PC-9 (cell line): ENCODE results near the gene LRRC7. TPM values are rescaled to one million over a fixed set of nuclear protein-coding genes. Genes with fewer than 3 reads are reported as not detected.
"Not testable (repeated sequence)": the region's sequence is repeated elsewhere in the genome, so short reads cannot be mapped to it uniquely, and the experiment has no call there.

ENCODE experiments used
- BruUV-seq: library from RNA; stranded (reverse); fragments of 400-500 nt; replicated peaks from 2 replicates; lab custom pipeline; 2021; lab: Mats Ljungman, UMichigan
- CTCF ChIA-PET: fragments of 300-600 bp; sonication (Branson Sonifier 250); formaldehyde crosslinking; loops from one replicate; lab custom pipeline; 2022; ENCODE audit warnings: antibody characterized with exemption; lab: Charles Lee
- POLR2A ChIA-PET: fragments of 300-600 bp; sonication (Branson Sonifier 250); formaldehyde crosslinking; loops from one replicate; lab custom pipeline; 2022; ENCODE audit warnings: antibody characterized with exemption; ENCODE audit not compliant: unreplicated experiment; lab: Charles Lee
- DNase-seq, 2 experiments: peaks; one replicate each; pipeline versions ENCODE4 v3.0.0 to v3.0.0-alpha.2; 2015 to 2022; ENCODE audit warnings: mixed read lengths in 1 of 2
- H2AFZ ChIP-seq: fragments of 200-600 bp; sonication (generic); 2 replicates; pipeline ENCODE4 v1.8.1; 2017; ENCODE audit warnings: antibody characterized with exemption
- H3F3A ChIP-seq: fragments of 200-600 bp; sonication (generic); 2 replicates; pipeline ENCODE4 v1.8.1; 2017; ENCODE audit warnings: antibody characterized with exemption, mild to moderate bottlenecking, low read depth; ENCODE audit not compliant: insufficient read depth
- H3K27ac ChIP-seq: fragments of 200-600 bp; sonication (generic); 2 replicates; pipeline ENCODE4 v1.6.1; 2016; ENCODE audit warnings: mixed run types
- H3K27me3 ChIP-seq: fragments of 200-600 bp; sonication (generic); 2 replicates; pipeline ENCODE4 v1.6.1; 2016; ENCODE audit warnings: low read depth, mixed run types; ENCODE audit not compliant: insufficient read depth
- H3K36me3 ChIP-seq: fragments of 200-600 bp; sonication (generic); 2 replicates; pipeline ENCODE4 v1.6.1; 2016; ENCODE audit warnings: low read depth, mixed run types
- H3K4me1 ChIP-seq: fragments of 200-600 bp; sonication (generic); replicated peaks from 2 replicates; pipeline ENCODE4 v1.6.1; 2016; ENCODE audit warnings: mixed run types; ENCODE audit not compliant: insufficient read depth
- H3K4me2 ChIP-seq: fragments of 200-600 bp; sonication (generic); 2 replicates; pipeline ENCODE4 v1.6.1; 2017; ENCODE audit warnings: mixed run types
- H3K4me3 ChIP-seq: fragments of 200-600 bp; sonication (generic); 2 replicates; pipeline ENCODE4 v1.6.1; 2016; ENCODE audit warnings: mixed run types
- H3K79me2 ChIP-seq: fragments of 200-600 bp; sonication (generic); 2 replicates; pipeline ENCODE4 v1.6.1; 2017; ENCODE audit warnings: low read depth, mixed run types
- H3K9me2 ChIP-seq: fragments of 200-600 bp; sonication (generic); 2 replicates; pipeline ENCODE4 v1.8.1; 2017; ENCODE audit warnings: mild to moderate bottlenecking; ENCODE audit not compliant: insufficient read depth
- H3K9me3 ChIP-seq: fragments of 200-600 bp; sonication (generic); 2 replicates; pipeline ENCODE4 v1.8.1; 2016; ENCODE audit warnings: low read depth; ENCODE audit not compliant: insufficient read depth
- H4K20me1 ChIP-seq: fragments of 200-600 bp; sonication (generic); 2 replicates; pipeline ENCODE4 v1.8.1; 2017; ENCODE audit not compliant: insufficient read depth
- EZH2 ChIP-seq: fragments of 200-600 bp; sonication (generic); IDR thresholded peaks from 2 replicates; pipeline ENCODE4 v1.8.0; 2017; ENCODE audit warnings: antibody characterized with exemption, low read depth
- intact Hi-C: fragments of 100-400 bp; cut with micrococcal nuclease; formaldehyde crosslinking; loops from one replicate; pipeline ENCODE4 v1.10.0; 2022; ENCODE audit not compliant: unreplicated experiment
- total RNA-seq: library from RNA; stranded (reverse); gene quantifications from 2 replicates; pipeline ENCODE4 v1.2.3, GENCODE V29; 2021
- TF ChIP-seq, protein P1 (sequence below): fragments of 200-600 bp; sonication (generic); conservative IDR thresholded peaks from 2 replicates; pipeline ENCODE4 v1.6.1; 2017; ENCODE audit warnings: mixed run types, antibody characterized with exemption, mild to moderate bottlenecking, moderate library complexity

Gene LRRC7
- total RNA-seq, 1 experiment from 2014 or later, result not detected

DNA sequence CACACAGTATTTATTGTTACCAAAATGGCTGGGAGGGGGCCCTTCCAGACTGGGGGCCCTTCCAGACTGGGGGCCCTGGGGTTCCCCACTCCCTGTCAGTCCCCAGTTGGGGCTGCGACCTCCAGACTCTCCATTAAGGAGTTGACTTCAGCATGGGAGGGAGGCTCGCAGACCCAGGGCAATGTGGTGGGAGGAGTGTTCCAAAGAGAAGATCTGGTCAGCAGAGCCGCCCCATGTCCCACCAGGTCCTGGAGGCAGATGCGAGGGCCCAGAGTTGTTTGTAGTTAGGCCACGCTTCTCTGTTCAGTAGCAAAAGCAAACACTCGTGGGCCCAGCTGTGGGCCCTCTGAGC is 352.2 kb downstream of the LRRC7 start:
- BruUV-seq, result no TSS peak
- no peaks in the 10 kb centered on the region for H3K4me1 ChIP-seq
- 0 out of 2 replicates have a peak overlapping the region, but pooled peaks have one; percentile 12 for H2AFZ ChIP-seq
- H4K20me1 ChIP-seq, result no peaks in the 10 kb centered on the region
- TF ChIP-seq, protein P1, sequence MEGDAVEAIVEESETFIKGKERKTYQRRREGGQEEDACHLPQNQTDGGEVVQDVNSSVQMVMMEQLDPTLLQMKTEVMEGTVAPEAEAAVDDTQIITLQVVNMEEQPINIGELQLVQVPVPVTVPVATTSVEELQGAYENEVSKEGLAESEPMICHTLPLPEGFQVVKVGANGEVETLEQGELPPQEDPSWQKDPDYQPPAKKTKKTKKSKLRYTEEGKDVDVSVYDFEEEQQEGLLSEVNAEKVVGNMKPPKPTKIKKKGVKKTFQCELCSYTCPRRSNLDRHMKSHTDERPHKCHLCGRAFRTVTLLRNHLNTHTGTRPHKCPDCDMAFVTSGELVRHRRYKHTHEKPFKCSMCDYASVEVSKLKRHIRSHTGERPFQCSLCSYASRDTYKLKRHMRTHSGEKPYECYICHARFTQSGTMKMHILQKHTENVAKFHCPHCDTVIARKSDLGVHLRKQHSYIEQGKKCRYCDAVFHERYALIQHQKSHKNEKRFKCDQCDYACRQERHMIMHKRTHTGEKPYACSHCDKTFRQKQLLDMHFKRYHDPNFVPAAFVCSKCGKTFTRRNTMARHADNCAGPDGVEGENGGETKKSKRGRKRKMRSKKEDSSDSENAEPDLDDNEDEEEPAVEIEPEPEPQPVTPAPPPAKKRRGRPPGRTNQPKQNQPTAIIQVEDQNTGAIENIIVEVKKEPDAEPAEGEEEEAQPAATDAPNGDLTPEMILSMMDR, result no peak
- TF ChIP-seq EZH2, result no peak
- H3K27me3 ChIP-seq, result no peaks in the 10 kb centered on the region
- H3K9me3 ChIP-seq, result no peaks in the 10 kb centered on the region
- H3K27ac ChIP-seq, result no peak overlapping the region
- H3K4me3 ChIP-seq, result no peak overlapping the region
- ChIA-PET POLR2A (no interaction called here), CTCF (no interaction called here)
- H3K9me2 ChIP-seq, result no peaks in the 10 kb centered on the region
- no peaks in the 10 kb centered on the region for H3F3A ChIP-seq
- DNase-seq, result no peak
- intact Hi-C loops, result no loop called here
- no peak overlapping the region for H3K4me2 ChIP-seq
- H3K79me2 ChIP-seq, result no peaks in the 10 kb centered on the region
- H3K36me3 ChIP-seq, result no peaks in the 10 kb centered on the region

DNA sequence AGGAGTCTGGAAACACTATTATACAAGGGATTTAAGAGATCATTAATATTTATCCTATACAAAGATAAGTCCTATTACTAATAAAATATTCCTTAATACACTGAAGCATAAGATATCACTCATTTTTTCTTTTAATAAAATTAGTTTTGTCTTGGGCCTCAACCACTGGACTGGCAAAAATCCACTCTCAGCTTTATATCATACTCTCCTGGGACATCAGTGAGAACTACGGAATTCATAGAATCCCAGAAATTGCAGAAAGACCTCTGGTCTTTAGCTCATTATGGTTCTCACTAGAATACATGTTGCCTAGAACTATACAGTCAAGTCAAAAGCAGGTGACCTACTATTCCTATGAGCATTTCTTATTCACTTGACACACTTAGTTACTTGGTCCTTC is 352.7 kb downstream of the LRRC7 start:
- CTCF ChIA-PET, result no interaction called here
- intact Hi-C loops, result no loop called here

DNA sequence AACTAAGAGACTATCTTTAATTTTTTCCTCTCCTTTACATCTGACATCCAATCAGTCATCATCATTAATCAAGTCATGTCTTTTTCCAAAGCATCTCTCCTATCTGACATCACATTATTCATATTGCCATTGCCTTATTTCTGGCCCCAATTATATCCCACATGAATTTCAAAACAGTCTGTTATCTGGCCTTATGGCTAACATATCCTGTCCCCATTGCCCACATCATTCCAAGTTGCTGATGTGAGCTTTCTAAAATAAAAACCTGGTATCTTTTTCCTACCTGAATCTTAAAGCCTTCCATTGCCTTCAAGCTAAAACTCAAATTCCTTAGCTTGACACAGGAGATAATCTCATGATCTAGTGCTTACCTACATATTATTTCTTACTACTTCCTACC is 353.8 kb downstream of the LRRC7 start:
- CTCF ChIA-PET, result no interaction called here
- no TSS peak for BruUV-seq
- H3K27me3 ChIP-seq, result no peaks in the 10 kb centered on the region
- H3F3A ChIP-seq, result no peaks in the 10 kb centered on the region
- POLR2A ChIA-PET, result no interaction called here
- no peaks in the 10 kb centered on the region for H4K20me1 ChIP-seq
- H3K4me2 ChIP-seq, result no peak overlapping the region
- no peak overlapping the region for H3K4me3 ChIP-seq
- no peaks in the 10 kb centered on the region for H3K9me2 ChIP-seq
- no peaks in the 10 kb centered on the region for H3K36me3 ChIP-seq
- no peak overlapping the region for H3K27ac ChIP-seq
- H2AFZ ChIP-seq, result no peak overlapping the region
- H3K4me1 ChIP-seq, result no peaks in the 10 kb centered on the region
- no peaks in the 10 kb centered on the region for H3K79me2 ChIP-seq
- no peaks in the 10 kb centered on the region for H3K9me3 ChIP-seq
- intact Hi-C loops, result no loop called here
- no peak for DNase-seq
- TF ChIP-seq, protein P1, result no peak
- TF ChIP-seq EZH2, result no peak

More for the DNA sequence above, 352.7 kb downstream of the LRRC7 start:
- no peak overlapping the region for H3K4me3 ChIP-seq
- POLR2A ChIA-PET, result no interaction called here
- no peaks in the 10 kb centered on the region for H3K36me3 ChIP-seq
- H3K9me2 ChIP-seq, result no peaks in the 10 kb centered on the region
- TF ChIP-seq, protein P1, result no peak
- no peak for TF ChIP-seq EZH2
- H3K4me2 ChIP-seq, result no peak overlapping the region
- peak overlapping the region; percentile 12; the same call in 1 of the 2 replicates for H2AFZ ChIP-seq
- BruUV-seq, result no TSS peak
- H3K27ac ChIP-seq, result no peak overlapping the region
- no peaks in the 10 kb centered on the region for H3K9me3 ChIP-seq
- H3K4me1 ChIP-seq, result no peaks in the 10 kb centered on the region
- H3K79me2 ChIP-seq, result no peaks in the 10 kb centered on the region
- no peaks in the 10 kb centered on the region for H4K20me1 ChIP-seq
- H3F3A ChIP-seq, result no peaks in the 10 kb centered on the region
- no peaks in the 10 kb centered on the region for H3K27me3 ChIP-seq
- DNase-seq, result no peak

DNA sequence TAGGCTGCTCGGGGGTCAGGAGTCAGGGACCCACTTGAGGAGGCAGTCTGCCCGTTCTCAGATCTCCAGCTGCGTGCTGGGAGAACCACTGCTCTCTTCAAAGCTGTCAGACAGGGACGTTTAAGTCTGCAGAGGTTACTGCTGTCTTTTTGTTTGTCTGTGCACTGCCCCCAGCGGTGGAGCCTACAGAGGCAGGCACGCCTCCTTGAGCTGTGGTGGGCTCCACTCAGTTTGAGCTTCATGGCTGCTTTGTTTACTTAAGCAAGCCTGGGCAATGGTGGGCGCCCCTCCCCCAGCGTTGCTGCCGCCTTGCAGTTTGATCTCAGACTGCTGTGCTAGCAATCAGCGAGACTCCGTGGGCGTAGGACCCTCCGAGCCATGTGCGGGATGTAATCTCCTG is 360.5 kb downstream of the LRRC7 start:
- BruUV-seq, result not testable (repeated sequence)

More for the DNA sequence above, 360.5 kb downstream of the LRRC7 start:
- H3K27ac ChIP-seq, H3K4me3 ChIP-seq, intact Hi-C loops, H3K4me2 ChIP-seq, H3K9me3 ChIP-seq, H3K79me2 ChIP-seq, H3K4me1 ChIP-seq, DNase-seq, POLR2A ChIA-PET, H3K27me3 ChIP-seq, H3K36me3 ChIP-seq, H2AFZ ChIP-seq, H3F3A ChIP-seq, H4K20me1 ChIP-seq, H3K9me2 ChIP-seq, CTCF ChIA-PET: not testable (repeated sequence)
